ENCODE measurements around the gene N4BP2L1.

DNA sequence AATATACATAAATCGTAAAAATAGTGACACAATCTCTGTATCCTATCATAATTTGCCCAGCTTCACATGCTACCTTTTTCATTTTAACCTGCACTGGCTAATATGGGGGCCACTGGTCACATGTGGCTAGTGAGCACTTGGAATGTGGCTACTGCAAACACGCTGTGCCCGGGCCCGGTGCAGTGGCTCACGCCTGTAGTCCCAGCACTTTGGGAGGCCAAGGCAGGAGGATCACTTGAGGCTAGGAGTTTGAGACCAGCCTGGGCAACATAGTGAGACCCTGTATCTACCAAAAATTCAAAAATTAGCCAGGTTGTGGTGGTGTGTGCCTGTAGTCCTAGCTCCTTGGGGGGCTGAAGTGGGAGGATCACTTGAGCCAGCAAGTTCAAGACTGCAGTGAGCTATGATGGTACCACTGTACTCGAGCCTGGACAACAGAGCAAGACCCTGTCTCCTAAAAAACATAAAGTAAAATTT is 1.5 kb upstream of the N4BP2L1 start:
- TF ChIP-seq, protein P1, sequence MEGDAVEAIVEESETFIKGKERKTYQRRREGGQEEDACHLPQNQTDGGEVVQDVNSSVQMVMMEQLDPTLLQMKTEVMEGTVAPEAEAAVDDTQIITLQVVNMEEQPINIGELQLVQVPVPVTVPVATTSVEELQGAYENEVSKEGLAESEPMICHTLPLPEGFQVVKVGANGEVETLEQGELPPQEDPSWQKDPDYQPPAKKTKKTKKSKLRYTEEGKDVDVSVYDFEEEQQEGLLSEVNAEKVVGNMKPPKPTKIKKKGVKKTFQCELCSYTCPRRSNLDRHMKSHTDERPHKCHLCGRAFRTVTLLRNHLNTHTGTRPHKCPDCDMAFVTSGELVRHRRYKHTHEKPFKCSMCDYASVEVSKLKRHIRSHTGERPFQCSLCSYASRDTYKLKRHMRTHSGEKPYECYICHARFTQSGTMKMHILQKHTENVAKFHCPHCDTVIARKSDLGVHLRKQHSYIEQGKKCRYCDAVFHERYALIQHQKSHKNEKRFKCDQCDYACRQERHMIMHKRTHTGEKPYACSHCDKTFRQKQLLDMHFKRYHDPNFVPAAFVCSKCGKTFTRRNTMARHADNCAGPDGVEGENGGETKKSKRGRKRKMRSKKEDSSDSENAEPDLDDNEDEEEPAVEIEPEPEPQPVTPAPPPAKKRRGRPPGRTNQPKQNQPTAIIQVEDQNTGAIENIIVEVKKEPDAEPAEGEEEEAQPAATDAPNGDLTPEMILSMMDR (IDR thresholded peaks at IDR 0.05): no peak
- TF ChIP-seq ZFX (IDR thresholded peaks at IDR 0.05; ENCODE audit: borderline replicate concordance): no peak

Data from 22Rv1 (cell line).